Measurements from ENCODE around the gene WFIKKN1. TPM values are rescaled to one million over a fixed set of nuclear protein-coding genes. Genes with fewer than 3 reads are reported as not detected.

The WFIKKN1 gene
- total RNA-seq, 1 experiment from 2014 or later, result 12.3 TPM

DNA sequence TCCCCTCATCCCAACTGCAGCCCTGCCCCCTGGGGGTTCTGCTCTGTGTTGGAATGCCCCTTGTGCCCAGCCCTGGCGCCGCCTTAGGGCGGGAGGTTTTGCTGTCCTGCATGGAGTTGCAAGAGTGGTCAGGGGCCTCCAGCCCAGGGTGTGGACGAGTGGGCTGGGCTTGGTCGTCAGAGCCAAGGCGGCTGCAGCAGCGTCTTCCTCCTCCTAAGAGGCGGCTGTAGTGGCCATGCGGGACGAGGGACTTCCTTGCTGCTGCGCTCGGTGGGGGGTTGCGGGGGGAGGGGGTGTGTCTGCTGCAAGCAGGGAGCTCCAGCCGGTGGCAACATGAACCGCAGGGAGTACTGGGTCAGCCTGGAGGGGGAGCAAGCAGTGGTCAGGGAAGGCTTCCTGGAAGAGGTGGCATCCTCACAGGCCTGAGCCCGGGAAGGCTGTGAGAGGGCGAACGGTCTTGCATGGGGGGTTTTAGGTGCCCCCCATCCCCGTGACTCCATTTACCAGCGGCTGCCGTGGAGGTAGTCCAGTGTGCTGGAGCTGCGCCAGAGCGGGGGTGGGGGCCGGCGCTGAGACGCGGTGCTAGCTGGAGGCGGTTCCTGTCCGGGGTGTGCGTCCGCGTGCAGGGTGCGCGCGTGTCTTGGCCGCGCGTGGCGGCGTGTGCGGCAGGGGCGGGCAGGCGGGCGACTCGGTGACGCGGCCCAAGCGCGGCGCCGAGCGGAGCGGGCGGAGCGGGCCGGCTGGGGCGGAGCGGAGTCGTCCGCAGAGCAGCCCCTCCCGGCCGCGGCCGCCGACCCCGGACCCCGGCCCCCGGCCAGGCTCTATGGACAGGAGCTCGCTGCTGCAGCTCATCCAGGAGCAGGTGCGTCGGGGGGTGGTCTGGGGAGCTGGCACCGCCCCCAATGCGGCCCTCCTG is 44.4 kb downstream of the WFIKKN1 start, which contains the start of gene RHBDL1:
RHBDL1 (plus strand) TSS at position 704 of the 916 bp plus-strand sequence; CDS start at position 824, 120 bp downstream.
- Mint-ChIP-seq H3K4me1 (peaks cover 14% of the 10 kb centered on the region), H3K27me3 (ENCODE audit: low read depth) (no peaks in the 10 kb centered on the region), H3K27ac (0 out of 2 replicates have a peak within 1 kb of the TSS, but pooled peaks have one; percentile 27), H3K4me3 (peak within 1 kb of the TSS; percentile 70), H3K36me3 (peaks cover 7% of the 10 kb centered on the region), H3K9me3 (no peaks in the 10 kb centered on the region)
- DNase-seq (ENCODE audit: low spot score) (peak; percentile 60), ATAC-seq (peak; percentile 10)
- ChIA-PET POLR2A (interaction anchor here (0.5 to 1.5 kb wide), 4 partner anchors 15 to 1559 kb away, joined by 3 to 4 read pairs (median 3); partner anchors contain the start of gene WDR24), CTCF (interaction anchor here (0.5 to 2.8 kb wide), 25 partner anchors 7 to 284 kb away, joined by 3 to 16 read pairs (median 4); partner anchors contain the start of genes CIAO3, METTL26, RHOT2 and WDR24)
- TF ChIP-seq, protein P1, sequence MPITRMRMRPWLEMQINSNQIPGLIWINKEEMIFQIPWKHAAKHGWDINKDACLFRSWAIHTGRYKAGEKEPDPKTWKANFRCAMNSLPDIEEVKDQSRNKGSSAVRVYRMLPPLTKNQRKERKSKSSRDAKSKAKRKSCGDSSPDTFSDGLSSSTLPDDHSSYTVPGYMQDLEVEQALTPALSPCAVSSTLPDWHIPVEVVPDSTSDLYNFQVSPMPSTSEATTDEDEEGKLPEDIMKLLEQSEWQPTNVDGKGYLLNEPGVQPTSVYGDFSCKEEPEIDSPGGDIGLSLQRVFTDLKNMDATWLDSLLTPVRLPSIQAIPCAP (CRISPR knock-in tag; IDR thresholded peaks at IDR 0.05), result 0 out of 2 replicates have a peak, but pooled peaks have one; percentile 17
- TF ChIP-seq TCF7 (CRISPR knock-in tag; IDR thresholded peaks at IDR 0.05; ENCODE audit: low read depth) (no peak), NFATC4 (CRISPR knock-in tag; IDR thresholded peaks at IDR 0.05) (peak; percentile 85; the same call in 1 of the 2 replicates), FOXK1 (CRISPR knock-in tag; IDR thresholded peaks at IDR 0.05) (0 out of 2 replicates have a peak, but pooled peaks have one; percentile 33), ZNF671 (CRISPR knock-in tag; IDR thresholded peaks at IDR 0.05) (peak; percentile 77; the same call in 1 of the 2 replicates), ZNF317 (CRISPR knock-in tag; IDR thresholded peaks at IDR 0.05; ENCODE audit: borderline replicate concordance, low read depth) (no peak), SP1 (CRISPR knock-in tag; conservative IDR thresholded peaks at IDR 0.05) (peak; percentile 38), HMGXB4 (CRISPR knock-in tag; IDR thresholded peaks at IDR 0.05) (peak; percentile 77; the same call in 1 of the 2 replicates), ETV6 (CRISPR knock-in tag; IDR thresholded peaks at IDR 0.05) (no peak), TEAD1 (CRISPR knock-in tag; IDR thresholded peaks at IDR 0.05) (0 out of 2 replicates have a peak, but pooled peaks have one; percentile 34), AR (CRISPR knock-in tag; IDR thresholded peaks at IDR 0.05) (0 out of 2 replicates have a peak, but pooled peaks have one; percentile 69), SMAD3 (CRISPR knock-in tag; IDR thresholded peaks at IDR 0.05; ENCODE audit: borderline replicate concordance) (no peak), FOXP4 (CRISPR knock-in tag; IDR thresholded peaks at IDR 0.05) (0 out of 2 replicates have a peak, but pooled peaks have one; percentile 22), ZNF425 (CRISPR knock-in tag; conservative IDR thresholded peaks at IDR 0.05) (no peak), PRRX2 (CRISPR knock-in tag; IDR thresholded peaks at IDR 0.05) (peak; percentile 71; the same call in 1 of the 2 replicates), ZNF263 (CRISPR knock-in tag; IDR thresholded peaks at IDR 0.05; ENCODE audit: low read depth) (no peak)
- TF ChIP-seq, protein P2, sequence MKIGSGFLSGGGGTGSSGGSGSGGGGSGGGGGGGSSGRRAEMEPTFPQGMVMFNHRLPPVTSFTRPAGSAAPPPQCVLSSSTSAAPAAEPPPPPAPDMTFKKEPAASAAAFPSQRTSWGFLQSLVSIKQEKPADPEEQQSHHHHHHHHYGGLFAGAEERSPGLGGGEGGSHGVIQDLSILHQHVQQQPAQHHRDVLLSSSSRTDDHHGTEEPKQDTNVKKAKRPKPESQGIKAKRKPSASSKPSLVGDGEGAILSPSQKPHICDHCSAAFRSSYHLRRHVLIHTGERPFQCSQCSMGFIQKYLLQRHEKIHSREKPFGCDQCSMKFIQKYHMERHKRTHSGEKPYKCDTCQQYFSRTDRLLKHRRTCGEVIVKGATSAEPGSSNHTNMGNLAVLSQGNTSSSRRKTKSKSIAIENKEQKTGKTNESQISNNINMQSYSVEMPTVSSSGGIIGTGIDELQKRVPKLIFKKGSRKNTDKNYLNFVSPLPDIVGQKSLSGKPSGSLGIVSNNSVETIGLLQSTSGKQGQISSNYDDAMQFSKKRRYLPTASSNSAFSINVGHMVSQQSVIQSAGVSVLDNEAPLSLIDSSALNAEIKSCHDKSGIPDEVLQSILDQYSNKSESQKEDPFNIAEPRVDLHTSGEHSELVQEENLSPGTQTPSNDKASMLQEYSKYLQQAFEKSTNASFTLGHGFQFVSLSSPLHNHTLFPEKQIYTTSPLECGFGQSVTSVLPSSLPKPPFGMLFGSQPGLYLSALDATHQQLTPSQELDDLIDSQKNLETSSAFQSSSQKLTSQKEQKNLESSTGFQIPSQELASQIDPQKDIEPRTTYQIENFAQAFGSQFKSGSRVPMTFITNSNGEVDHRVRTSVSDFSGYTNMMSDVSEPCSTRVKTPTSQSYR (CRISPR knock-in tag; IDR thresholded peaks at IDR 0.05), result peak; percentile 81; the same call in 1 of the 2 replicates
- TF ChIP-seq, protein P3, sequence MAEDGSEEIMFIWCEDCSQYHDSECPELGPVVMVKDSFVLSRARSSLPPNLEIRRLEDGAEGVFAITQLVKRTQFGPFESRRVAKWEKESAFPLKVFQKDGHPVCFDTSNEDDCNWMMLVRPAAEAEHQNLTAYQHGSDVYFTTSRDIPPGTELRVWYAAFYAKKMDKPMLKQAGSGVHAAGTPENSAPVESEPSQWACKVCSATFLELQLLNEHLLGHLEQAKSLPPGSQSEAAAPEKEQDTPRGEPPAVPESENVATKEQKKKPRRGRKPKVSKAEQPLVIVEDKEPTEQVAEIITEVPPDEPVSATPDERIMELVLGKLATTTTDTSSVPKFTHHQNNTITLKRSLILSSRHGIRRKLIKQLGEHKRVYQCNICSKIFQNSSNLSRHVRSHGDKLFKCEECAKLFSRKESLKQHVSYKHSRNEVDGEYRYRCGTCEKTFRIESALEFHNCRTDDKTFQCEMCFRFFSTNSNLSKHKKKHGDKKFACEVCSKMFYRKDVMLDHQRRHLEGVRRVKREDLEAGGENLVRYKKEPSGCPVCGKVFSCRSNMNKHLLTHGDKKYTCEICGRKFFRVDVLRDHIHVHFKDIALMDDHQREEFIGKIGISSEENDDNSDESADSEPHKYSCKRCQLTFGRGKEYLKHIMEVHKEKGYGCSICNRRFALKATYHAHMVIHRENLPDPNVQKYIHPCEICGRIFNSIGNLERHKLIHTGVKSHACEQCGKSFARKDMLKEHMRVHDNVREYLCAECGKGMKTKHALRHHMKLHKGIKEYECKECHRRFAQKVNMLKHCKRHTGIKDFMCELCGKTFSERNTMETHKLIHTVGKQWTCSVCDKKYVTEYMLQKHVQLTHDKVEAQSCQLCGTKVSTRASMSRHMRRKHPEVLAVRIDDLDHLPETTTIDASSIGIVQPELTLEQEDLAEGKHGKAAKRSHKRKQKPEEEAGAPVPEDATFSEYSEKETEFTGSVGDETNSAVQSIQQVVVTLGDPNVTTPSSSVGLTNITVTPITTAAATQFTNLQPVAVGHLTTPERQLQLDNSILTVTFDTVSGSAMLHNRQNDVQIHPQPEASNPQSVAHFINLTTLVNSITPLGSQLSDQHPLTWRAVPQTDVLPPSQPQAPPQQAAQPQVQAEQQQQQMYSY (CRISPR knock-in tag; IDR thresholded peaks at IDR 0.05), result peak; percentile 32; the same call in 1 of the 2 replicates
